Renal cortical epithelial cell (primary cell): ENCODE measurements around the gene MAN1C1. TPM values are rescaled to one million over a fixed set of nuclear protein-coding genes. Genes with fewer than 3 reads are reported as not detected.
"Not testable (repeated sequence)": the region's sequence is repeated elsewhere in the genome, so short reads cannot be mapped to it uniquely, and the experiment has no call there.

Experiments used
- DNase-seq: peaks from one replicate; pipeline ENCODE4 v3.0.0-alpha.2; 2011; ENCODE audit warnings: low read depth
- total RNA-seq: library from RNA; depleted of rRNA; stranded (reverse); fragments of >200 nt; gene quantifications from 2 replicates; pipeline ENCODE4 v1.2.3, GENCODE V29; 2014

MAN1C1 gene
- total RNA-seq, 1 donor from 2014 or later: 0.10 TPM

- DNase-seq: no peak
Observed at GRCh38 chr1:25583519-25584370, 32.8 kb upstream of the MAN1C1 start.

GRCh38 chr1:25586181-25586588 is 30.4 kb upstream of the MAN1C1 start:
- no peak for DNase-seq

GRCh38 chr1:25587290-25587689 is 29.3 kb upstream of the MAN1C1 start:
- no peak for DNase-seq

- DNase-seq: not testable (repeated sequence)
Observed at GRCh38 chr1:25588224-25588623, 28.4 kb upstream of the MAN1C1 start.

- not testable (repeated sequence) for DNase-seq
Observed at GRCh38 chr1:25588786-25589185, 27.8 kb upstream of the MAN1C1 start.

GRCh38 chr1:25590096-25590824 is 26.3 kb upstream of the MAN1C1 start:
- no peak for DNase-seq

- DNase-seq: no peak
Observed at GRCh38 chr1:25593861-25594260, 22.7 kb upstream of the MAN1C1 start.

GRCh38 chr1:25594971-25595370 is 21.6 kb upstream of the MAN1C1 start:
- DNase-seq: no peak

GRCh38 chr1:25596641-25597040 is 19.9 kb upstream of the MAN1C1 start:
- DNase-seq: not testable (repeated sequence)

- no peak for DNase-seq
Observed at GRCh38 chr1:25598879-25599278, 17.7 kb upstream of the MAN1C1 start.

GRCh38 chr1:25599969-25600610 is 16.5 kb upstream of the MAN1C1 start:
- no peak for DNase-seq

GRCh38 chr1:25600971-25601699 is 15.5 kb upstream of the MAN1C1 start:
- DNase-seq: not testable (repeated sequence)

- DNase-seq: not testable (repeated sequence)
Observed at GRCh38 chr1:25603779-25604538, 12.6 kb upstream of the MAN1C1 start.

- DNase-seq: no peak
Observed at GRCh38 chr1:25607123-25607522, 9.5 kb upstream of the MAN1C1 start.

GRCh38 chr1:25608488-25609178 is 8.0 kb upstream of the MAN1C1 start:
- peak; percentile 53 for DNase-seq

- no peak for DNase-seq
Observed at GRCh38 chr1:25609921-25610320, 6.7 kb upstream of the MAN1C1 start.

- DNase-seq: no peak
Observed at GRCh38 chr1:25610822-25611630, 5.6 kb upstream of the MAN1C1 start.

GRCh38 chr1:25611843-25612242 is 4.7 kb upstream of the MAN1C1 start:
- DNase-seq: no peak

GRCh38 chr1:25612421-25612820 is 4.2 kb upstream of the MAN1C1 start:
- no peak for DNase-seq

- no peak for DNase-seq
Observed at GRCh38 chr1:25613091-25613490, 3.5 kb upstream of the MAN1C1 start.
